Left lung (tissue), 10 donors: ENCODE results near the gene KRT84. TPM values are rescaled to one million over a fixed set of nuclear protein-coding genes. Genes with fewer than 3 reads are reported as not detected.

Experiments
- ATAC-seq: fragments of 200-7000 bp; cut with Tn5 transposase; one replicate; pipeline ENCODE4 v1.9.1; 2020; ENCODE audit warnings: moderate library complexity
- DNase-seq, 4 donors: peaks; one replicate each; pipeline ENCODE4 v3.0.0-alpha.2; 2013 to 2020
- H3K27ac ChIP-seq, 2 donors: fragments of 200-600 bp; sonication (generic) in 1 of 2; one replicate each; pipeline versions ENCODE4 v1.5.0 to v1.8.0; 2020 to 2021
- H3K27me3 ChIP-seq, 2 donors: fragments of 200-600 bp; sonication (generic) in 1 of 2; one replicate each; pipeline versions ENCODE4 v1.5.0 to v1.8.0; 2020 to 2021
- H3K36me3 ChIP-seq, 2 donors: fragments of 200-600 bp; sonication (generic) in 1 of 2; one replicate each; pipeline versions ENCODE4 v1.5.0 to v1.8.0; 2020 to 2021
- H3K4me1 ChIP-seq, 2 donors: fragments of 200-600 bp; one replicate each; pipeline ENCODE4 v1.8.0; 2021
- H3K4me3 ChIP-seq, 2 donors: fragments of 200-600 bp; sonication (generic) in 1 of 2; one replicate each; pipeline versions ENCODE4 v1.5.0 to v1.8.0; 2020 to 2021; ENCODE audit warnings: mild to moderate bottlenecking in 1 of 2
- H3K9me3 ChIP-seq, 2 donors: fragments of 200-600 bp; sonication (generic) in 1 of 2; one replicate each; pipeline versions ENCODE4 v1.5.0 to v1.8.0; 2020 to 2021
- intact Hi-C, 2 donors: fragments of 100-400 bp; cut with DNase I; formaldehyde crosslinking; loops; one replicate each; pipeline versions ENCODE4 v1.11.2 to v1.14.2; 2022
- polyA plus RNA-seq, 6 donors: library from polyadenylated mRNA; unstranded; fragments of 120-200 nt; gene quantifications; one replicate each; pipeline ENCODE4 v1.2.1, GENCODE V29; 2013; ENCODE audit not compliant: insufficient read length in 6 of 6
- total RNA-seq, 2 donors: library from RNA; stranded (reverse); fragmentation: NEBNext Ultra II Directional; extraction: Animal tissue kit (Norgen Biotek cat#: 25700); gene quantifications; one replicate each; pipeline ENCODE4 v1.2.1, GENCODE V29; 2021
- TF ChIP-seq, protein P1 (sequence below), 2 donors: fragments of 200-600 bp; sonication (generic) in 1 of 2; IDR thresholded peaks; one replicate each; pipeline versions ENCODE4 v1.5.0 to v1.8.0; 2021; ENCODE audit warnings: antibody characterized with exemption in 2 of 2
- donor health status: DM: no; HTN: yes; CAD: no.
- donor health status: DM: no; HTN: no; CAD: no.

The KRT84 gene
- total and polyA plus RNA-seq, 8 donors: not detected

DNA sequence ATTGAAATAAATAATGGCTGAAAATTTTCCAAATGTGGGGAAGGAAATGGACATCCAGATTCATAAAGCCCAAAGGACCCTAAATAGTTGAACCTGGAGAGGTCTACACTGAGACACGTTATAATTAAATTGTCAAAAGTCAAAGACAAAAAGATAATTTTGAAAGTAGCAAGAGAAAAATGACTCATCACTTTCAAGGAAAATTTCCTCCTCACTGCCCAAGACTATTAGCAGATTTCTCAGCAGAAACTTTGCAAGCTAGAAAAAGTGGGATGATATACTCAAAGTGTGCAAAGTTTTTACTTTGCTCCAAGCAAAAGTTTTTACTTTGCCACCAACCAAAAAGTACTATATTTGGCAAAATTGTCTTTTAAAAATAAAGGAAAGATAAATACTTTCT is 48.4 kb downstream of the KRT84 start:
- ATAC-seq (no peak), DNase-seq (no peak)
- Histone ChIP-seq H3K27ac (no peak overlapping the region), H3K9me3 (peaks cover 0 to 3% of the 10 kb centered on the region in 2 donors), H3K4me3 (no peak overlapping the region), H3K36me3 (no peaks in the 10 kb centered on the region), H3K4me1 (no peaks in the 10 kb centered on the region), H3K27me3 (peaks cover 0 to 14% of the 10 kb centered on the region in 2 donors)
- intact Hi-C loops: no loop called here
- TF ChIP-seq, protein P1, sequence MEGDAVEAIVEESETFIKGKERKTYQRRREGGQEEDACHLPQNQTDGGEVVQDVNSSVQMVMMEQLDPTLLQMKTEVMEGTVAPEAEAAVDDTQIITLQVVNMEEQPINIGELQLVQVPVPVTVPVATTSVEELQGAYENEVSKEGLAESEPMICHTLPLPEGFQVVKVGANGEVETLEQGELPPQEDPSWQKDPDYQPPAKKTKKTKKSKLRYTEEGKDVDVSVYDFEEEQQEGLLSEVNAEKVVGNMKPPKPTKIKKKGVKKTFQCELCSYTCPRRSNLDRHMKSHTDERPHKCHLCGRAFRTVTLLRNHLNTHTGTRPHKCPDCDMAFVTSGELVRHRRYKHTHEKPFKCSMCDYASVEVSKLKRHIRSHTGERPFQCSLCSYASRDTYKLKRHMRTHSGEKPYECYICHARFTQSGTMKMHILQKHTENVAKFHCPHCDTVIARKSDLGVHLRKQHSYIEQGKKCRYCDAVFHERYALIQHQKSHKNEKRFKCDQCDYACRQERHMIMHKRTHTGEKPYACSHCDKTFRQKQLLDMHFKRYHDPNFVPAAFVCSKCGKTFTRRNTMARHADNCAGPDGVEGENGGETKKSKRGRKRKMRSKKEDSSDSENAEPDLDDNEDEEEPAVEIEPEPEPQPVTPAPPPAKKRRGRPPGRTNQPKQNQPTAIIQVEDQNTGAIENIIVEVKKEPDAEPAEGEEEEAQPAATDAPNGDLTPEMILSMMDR (IDR thresholded peaks at IDR 0.05): no peak

DNA sequence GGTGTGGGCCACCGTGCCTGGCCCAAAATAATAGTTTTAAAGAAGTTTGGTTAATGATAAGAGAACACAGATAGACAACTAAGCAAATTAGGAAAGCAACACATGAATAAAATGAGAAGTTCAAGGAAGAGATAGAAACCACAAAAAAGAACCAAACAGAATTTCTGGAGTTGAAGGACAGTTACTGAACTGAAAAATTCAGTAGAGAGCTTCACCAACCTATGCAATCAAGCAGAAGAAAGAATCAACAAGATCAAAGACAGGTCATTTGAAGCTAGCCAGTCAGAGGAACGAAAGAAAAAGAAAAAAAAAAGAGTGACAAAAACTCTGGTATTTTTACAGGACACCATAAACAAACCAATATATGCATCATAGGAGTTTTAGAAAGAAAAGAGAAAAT is 48.8 kb downstream of the KRT84 start:
- intact Hi-C loops: no loop called here
- DNase-seq: no peak
- no peaks in the 10 kb centered on the region for H3K4me1 ChIP-seq
- TF ChIP-seq, protein P1 (IDR thresholded peaks at IDR 0.05): no peak
- H3K36me3 ChIP-seq: no peaks in the 10 kb centered on the region
- H3K27me3 ChIP-seq: peaks cover 0 to 14% of the 10 kb centered on the region in 2 donors
- H3K9me3 ChIP-seq: peaks cover 0 to 3% of the 10 kb centered on the region in 2 donors
- no peak overlapping the region for H3K4me3 ChIP-seq
- no peak overlapping the region for H3K27ac ChIP-seq
- ATAC-seq: no peak

DNA sequence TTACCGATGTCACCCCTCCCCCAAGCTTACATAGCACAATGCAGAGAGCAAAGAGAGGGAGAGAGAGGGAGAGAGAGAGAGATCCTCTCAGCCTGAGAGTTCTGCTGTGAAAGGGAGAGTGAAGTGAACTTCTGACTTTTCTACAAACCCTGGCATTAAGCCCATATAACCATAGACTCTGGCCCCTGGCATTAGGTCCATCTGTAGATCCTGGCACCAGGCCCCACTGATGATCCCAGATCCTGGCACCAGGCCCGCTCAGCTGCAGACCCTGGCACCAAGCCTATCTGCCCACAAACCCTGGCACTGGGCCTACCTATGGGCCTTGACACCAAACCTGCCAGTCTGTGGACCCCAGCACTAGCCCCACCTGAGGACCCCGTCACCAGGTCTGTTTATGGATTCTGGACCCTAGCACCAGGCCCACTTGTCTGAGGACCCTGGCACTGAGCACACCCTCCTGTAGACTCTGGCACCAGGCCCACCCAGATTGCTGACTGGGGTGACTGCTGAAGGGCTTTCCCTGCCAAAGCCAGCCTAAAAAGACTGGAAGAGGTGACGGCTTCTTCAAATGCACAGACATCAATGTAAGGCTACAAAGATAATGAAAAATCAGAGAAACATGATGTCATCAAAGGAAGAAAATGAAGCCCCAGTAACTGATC is 49.7 kb downstream of the KRT84 start:
- no peak for ATAC-seq
- TF ChIP-seq, protein P1 (IDR thresholded peaks at IDR 0.05): no peak
- no peak overlapping the region for H3K27ac ChIP-seq

DNA sequence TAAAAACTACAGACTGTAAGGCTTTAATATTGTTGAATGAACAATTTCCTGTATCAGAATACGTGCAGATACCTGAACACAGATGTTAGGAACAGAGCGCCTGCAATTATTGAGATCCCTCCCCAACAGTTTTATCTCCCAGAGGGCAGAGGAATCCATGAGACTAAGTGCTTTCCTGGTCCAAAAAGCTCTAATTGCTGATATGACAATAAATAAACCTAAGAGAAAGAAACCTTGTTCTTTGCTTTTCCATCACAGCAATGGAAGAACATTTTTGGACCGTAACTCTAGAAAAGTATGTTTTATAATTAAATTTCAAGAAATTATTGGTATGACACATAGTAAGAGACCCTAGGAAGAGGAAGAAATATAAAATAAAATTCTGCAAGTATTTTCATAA is 51.3 kb downstream of the KRT84 start:
- Histone ChIP-seq H3K4me1 (no peaks in the 10 kb centered on the region), H3K27ac (no peak overlapping the region), H3K4me3 (no peak overlapping the region), H3K36me3 (no peaks in the 10 kb centered on the region), H3K9me3 (peaks cover 0 to 3% of the 10 kb centered on the region in 2 donors), H3K27me3 (peaks cover 0 to 10% of the 10 kb centered on the region in 2 donors)
- ATAC-seq: no peak
- intact Hi-C loops: no loop called here
- no peak for DNase-seq
- TF ChIP-seq, protein P1 (IDR thresholded peaks at IDR 0.05): no peak

More for the DNA sequence above, 49.7 kb downstream of the KRT84 start:
- intact Hi-C loops: no loop called here
- Histone ChIP-seq H3K4me1 (no peaks in the 10 kb centered on the region), H3K4me3 (no peak overlapping the region), H3K9me3 (peaks cover 0 to 3% of the 10 kb centered on the region in 2 donors), H3K36me3 (no peaks in the 10 kb centered on the region), H3K27me3 (peaks cover 0 to 10% of the 10 kb centered on the region in 2 donors)
- DNase-seq: no peak

DNA sequence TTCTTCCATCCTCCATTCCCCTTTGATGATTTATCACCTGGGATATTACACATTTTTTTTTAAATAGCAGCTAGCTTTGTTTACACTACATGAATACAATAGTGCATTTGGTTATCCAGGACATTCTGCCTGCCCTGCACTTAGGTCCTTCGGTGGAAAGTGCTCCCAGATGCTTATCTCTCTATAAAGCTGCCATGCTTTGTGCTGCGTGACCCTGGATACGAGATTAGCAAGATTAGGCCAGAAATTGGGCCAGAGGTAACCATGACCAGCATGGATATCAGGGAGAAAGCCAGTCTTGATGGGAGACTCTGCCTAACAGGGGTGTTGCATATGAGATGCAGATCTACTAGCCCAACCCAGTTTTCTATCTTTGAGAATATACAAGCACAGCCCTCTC is 52.1 kb downstream of the KRT84 start:
- intact Hi-C loops: no loop called here
- no peaks in the 10 kb centered on the region for H3K36me3 ChIP-seq
- peaks cover 0 to 3% of the 10 kb centered on the region in 2 donors for H3K9me3 ChIP-seq
- DNase-seq (no peak), ATAC-seq (no peak)
- no peaks in the 10 kb centered on the region for H3K4me1 ChIP-seq
- no peak overlapping the region for H3K27ac ChIP-seq
- H3K27me3 ChIP-seq: peaks cover 0 to 10% of the 10 kb centered on the region in 2 donors
- TF ChIP-seq, protein P1 (IDR thresholded peaks at IDR 0.05): no peak
- H3K4me3 ChIP-seq: no peak overlapping the region
